AG04450 (cell line): ENCODE data around the gene MARK4. TPM values are rescaled to one million over a fixed set of nuclear protein-coding genes. Genes with fewer than 3 reads are reported as not detected.

ENCODE experiments used
- CTCF ChIA-PET: fragments of 300-600, 350-600 bp; formaldehyde crosslinking; extraction: SDS; loops from one replicate; lab custom pipeline; 2022; ENCODE audit warnings: antibody characterized with exemption, inconsistent platforms; lab: Charles Lee
- POLR2A ChIA-PET: fragments of 350-600 bp; formaldehyde crosslinking; extraction: SDS; loops from one replicate; lab custom pipeline; 2021; ENCODE audit warnings: antibody characterized with exemption, inconsistent platforms; lab: Yijun Ruan, JAX
- DNase-seq: peaks from one replicate; pipeline ENCODE4 v3.0.0-alpha.2; 2011; ENCODE audit warnings: low read depth, low spot score
- H3K27ac ChIP-seq: one replicate; pipeline ENCODE4 v1.5.1; 2012; ENCODE audit warnings: low read depth, low read length, control low read depth
- H3K27me3 ChIP-seq: one replicate; pipeline ENCODE4 v1.6.0; 2012; ENCODE audit warnings: low read length; ENCODE audit not compliant: control insufficient read depth, insufficient read depth
- H3K4me3 ChIP-seq: 2 replicates; pipeline ENCODE4 v1.5.1; 2011; ENCODE audit warnings: mild to moderate bottlenecking, low read depth, low read length, control low read depth
- H3K9me3 ChIP-seq: 2 replicates; pipeline ENCODE4 v1.5.1; 2012; ENCODE audit warnings: low read length; ENCODE audit not compliant: control insufficient read depth, insufficient read depth
- CTCF ChIP-seq: IDR thresholded peaks from 2 replicates; pipeline ENCODE4 v1.5.1; 2011; ENCODE audit warnings: low read depth, low read length, control low read depth, inconsistent platforms
- polyA plus RNA-seq: library from polyadenylated mRNA; depleted of rRNA; stranded (reverse); fragments of >200 nt; gene quantifications from 2 replicates; pipeline ENCODE4 v1.2.3, GENCODE V29; 2011

MARK4 gene
- polyA plus RNA-seq, 1 experiment: 12.6 TPM

DNA sequence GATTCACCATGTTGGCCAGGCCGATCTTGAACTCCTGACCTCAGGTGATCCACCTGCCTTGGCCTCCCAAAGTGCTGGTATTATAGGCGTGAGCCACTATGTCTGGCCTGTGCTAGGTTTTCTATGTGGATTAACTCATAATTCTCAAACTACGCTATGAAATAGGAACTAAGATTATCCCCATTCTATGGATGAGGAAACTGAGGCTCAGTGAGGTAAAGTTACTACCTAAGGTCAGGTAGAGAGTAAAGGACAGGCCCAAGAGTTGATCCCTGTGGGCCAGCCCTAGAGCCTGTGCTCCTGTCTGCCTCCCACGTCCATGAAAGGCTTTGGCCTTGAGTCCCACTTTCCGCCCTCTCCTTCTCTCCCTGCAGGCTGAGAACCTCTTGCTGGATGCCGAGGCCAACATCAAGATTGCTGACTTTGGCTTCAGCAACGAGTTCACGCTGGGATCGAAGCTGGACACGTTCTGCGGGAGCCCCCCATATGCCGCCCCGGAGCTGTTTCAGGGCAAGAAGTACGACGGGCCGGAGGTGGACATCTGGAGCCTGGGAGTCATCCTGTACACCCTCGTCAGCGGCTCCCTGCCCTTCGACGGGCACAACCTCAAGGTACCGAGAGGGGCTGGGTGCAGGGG is 20.1 kb downstream of the MARK4 start:
- CTCF ChIA-PET: interaction anchor here (0.6 kb wide), 1 partner anchor 283 kb away, joined by 3 read pairs; no protein-coding TSS in a partner anchor
- Histone ChIP-seq H3K27ac (no peak overlapping the region), H3K9me3 (no peaks in the 10 kb centered on the region; the same call in 1 of the 2 replicates), H3K27me3 (no peaks in the 10 kb centered on the region), H3K4me3 (no peak overlapping the region)
- no peak for DNase-seq
- no peak for TF ChIP-seq CTCF
- POLR2A ChIA-PET: no interaction called here

GRCh38 chr19:45271735-45272108 is 20.7 kb downstream of the MARK4 start:
- Histone ChIP-seq H3K9me3 (no peaks in the 10 kb centered on the region; the same call in 1 of the 2 replicates), H3K4me3 (no peak overlapping the region), H3K27me3 (no peaks in the 10 kb centered on the region), H3K27ac (no peak overlapping the region)
- ChIA-PET POLR2A (no interaction called here), CTCF (no interaction called here)
- no peak for TF ChIP-seq CTCF
- no peak for DNase-seq

GRCh38 chr19:45273521-45273855 is 22.4 kb downstream of the MARK4 start:
- TF ChIP-seq CTCF: no peak
- no peak overlapping the region for H3K4me3 ChIP-seq
- H3K27ac ChIP-seq: no peak overlapping the region
- no peak for DNase-seq
- no peaks in the 10 kb centered on the region for H3K9me3 ChIP-seq
- no peaks in the 10 kb centered on the region for H3K27me3 ChIP-seq
- ChIA-PET POLR2A (interaction anchor here (0.7 kb wide), 1 partner anchor 8 kb away, joined by 4 read pairs; no protein-coding TSS in a partner anchor), CTCF (no interaction called here)

DNA sequence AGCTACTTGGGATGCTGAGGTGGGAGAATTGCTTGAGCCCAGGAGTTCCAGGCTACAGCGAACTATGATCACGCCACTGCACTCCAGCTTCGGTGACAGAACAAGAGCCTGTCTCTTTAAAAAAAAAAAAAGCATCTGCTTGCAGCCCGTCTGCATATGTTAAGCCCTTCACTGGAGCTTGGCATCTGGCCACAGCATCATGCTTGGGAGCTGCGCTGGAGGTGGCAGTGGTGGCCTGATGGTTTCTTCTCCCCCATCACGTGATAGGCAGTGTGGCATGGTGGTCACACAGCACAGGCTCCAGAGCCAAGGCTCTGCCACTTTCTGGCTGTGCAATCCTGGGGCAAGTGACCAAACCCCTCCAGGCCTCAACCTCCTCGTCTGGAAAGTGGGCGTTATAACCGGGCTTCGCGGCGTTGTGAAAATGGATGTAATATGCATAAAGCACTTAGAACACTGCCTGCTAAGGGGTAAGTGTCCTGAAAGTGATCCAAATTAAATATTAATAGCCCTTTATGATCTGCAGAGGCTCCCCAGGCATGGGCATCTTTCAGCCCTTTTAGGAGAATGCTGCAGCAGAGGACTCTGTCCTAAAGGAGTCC is 24.4 kb downstream of the MARK4 start:
- CTCF ChIA-PET: no interaction called here
- no peaks in the 10 kb centered on the region for H3K27me3 ChIP-seq
- POLR2A ChIA-PET: interaction anchor here (0.6 kb wide), 1 partner anchor 32 kb away, joined by 8 read pairs; no protein-coding TSS in a partner anchor
- no peak overlapping the region for H3K4me3 ChIP-seq
- H3K27ac ChIP-seq: no peak overlapping the region
- no peak for DNase-seq
- TF ChIP-seq CTCF: no peak
- no peaks in the 10 kb centered on the region for H3K9me3 ChIP-seq

DNA sequence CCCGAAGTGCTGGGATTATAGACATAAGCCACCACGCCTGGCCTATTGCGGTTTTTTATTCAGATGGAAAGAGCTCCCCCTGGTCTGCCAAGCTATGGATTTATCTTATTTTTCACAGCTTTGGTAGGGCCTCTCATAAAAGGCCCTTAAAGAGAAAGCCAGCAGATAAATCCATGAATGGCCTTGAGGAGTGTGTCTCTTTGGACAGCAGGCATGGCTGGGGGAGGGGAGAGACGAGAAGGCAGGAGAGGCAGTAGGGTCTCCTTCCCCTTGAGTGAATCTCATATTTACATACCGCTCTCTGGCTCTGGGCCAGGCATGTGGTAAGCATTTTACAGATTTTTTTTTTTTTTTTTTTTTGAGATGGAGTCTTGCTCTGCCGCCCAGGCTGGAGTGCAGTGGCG is 25.2 kb downstream of the MARK4 start:
- ChIA-PET POLR2A (no interaction called here), CTCF (interaction anchor here (0.7 kb wide), 1 partner anchor 1737 kb away, joined by 6 read pairs; no protein-coding TSS in a partner anchor)
- Histone ChIP-seq H3K27ac (no peak overlapping the region), H3K9me3 (no peaks in the 10 kb centered on the region), H3K4me3 (no peak overlapping the region), H3K27me3 (no peaks in the 10 kb centered on the region)
- TF ChIP-seq CTCF: no peak
- DNase-seq: no peak
